Neural progenitor cell (in vitro differentiated cells): ENCODE measurements around the gene MMP17. TPM values are rescaled to one million over a fixed set of nuclear protein-coding genes. Genes with fewer than 3 reads are reported as not detected.
A peak's percentile ranks its signal among the peaks of the same experiment; 100 is the strongest.

Experiments
- DNase-seq: peaks from one replicate; pipeline ENCODE4 v3.0.0-alpha.2; 2016; ENCODE audit warnings: low spot score
- H2AFZ ChIP-seq: fragments of 200-600 bp; sonication (generic); replicated peaks from 2 replicates; pipeline ENCODE4 v1.6.1; 2016; ENCODE audit warnings: antibody characterized with exemption
- H3F3A ChIP-seq: fragments of 200-600 bp; sonication (generic); 2 replicates; pipeline ENCODE4 v1.6.1; 2016; ENCODE audit warnings: antibody characterized with exemption, low read depth
- H3K27ac ChIP-seq: fragments of 200-600 bp; sonication (generic); 2 replicates; pipeline ENCODE4 v1.5.1; 2016; ENCODE audit warnings: mild to moderate bottlenecking
- H3K27me3 ChIP-seq: fragments of 200-600 bp; sonication (generic); 2 replicates; pipeline ENCODE4 v1.6.1; 2016; ENCODE audit warnings: mild to moderate bottlenecking, moderate library complexity
- H3K36me3 ChIP-seq: fragments of 200-600 bp; sonication (generic); 2 replicates; pipeline ENCODE4 v1.5.1; 2016
- H3K4me1 ChIP-seq: fragments of 200-600 bp; sonication (generic); 2 replicates; pipeline ENCODE4 v1.6.1; 2016; ENCODE audit warnings: mixed run types
- H3K4me2 ChIP-seq: fragments of 200-600 bp; sonication (generic); 2 replicates; pipeline ENCODE4 v1.6.1; 2016
- H3K4me3 ChIP-seq: fragments of 200-600 bp; sonication (generic); 2 replicates; pipeline ENCODE4 v1.5.1; 2016
- H3K79me2 ChIP-seq: fragments of 200-600 bp; sonication (generic); 2 replicates; pipeline ENCODE4 v1.6.1; 2016; ENCODE audit warnings: low read depth
- H3K9ac ChIP-seq: fragments of 200-600 bp; sonication (generic); 2 replicates; pipeline ENCODE4 v1.6.1; 2016
- H3K9me3 ChIP-seq: fragments of 200-600 bp; sonication (generic); 2 replicates; pipeline ENCODE4 v1.5.1; 2016; ENCODE audit warnings: low read depth
- H4K20me1 ChIP-seq: fragments of 200-600 bp; sonication (generic); 2 replicates; pipeline ENCODE4 v1.6.1; 2016; ENCODE audit warnings: low read depth
- H3K27ac Mint-ChIP-seq: 3 replicates; pipeline ENCODE4 v1.8.0; 2021; ENCODE audit warnings: mixed read lengths
- H3K27me3 Mint-ChIP-seq: 2 replicates; pipeline ENCODE4 v1.8.0; 2022; ENCODE audit warnings: low read depth, mild to moderate bottlenecking, inconsistent platforms, moderate library complexity, mixed read lengths; ENCODE audit not compliant: insufficient read depth
- H3K36me3 Mint-ChIP-seq: 3 replicates; pipeline ENCODE4 v1.8.0; 2021; ENCODE audit warnings: mixed read lengths
- H3K4me1 Mint-ChIP-seq: 3 replicates; pipeline ENCODE4 v1.8.0; 2021; ENCODE audit warnings: mixed read lengths
- H3K4me3 Mint-ChIP-seq: 3 replicates; pipeline ENCODE4 v1.8.0; 2021; ENCODE audit warnings: mild to moderate bottlenecking, moderate library complexity, mixed read lengths
- H3K9me3 Mint-ChIP-seq: 3 replicates; pipeline ENCODE4 v1.8.0; 2020; ENCODE audit warnings: mixed read lengths
- EZH2 ChIP-seq: fragments of 200-600 bp; sonication (generic); IDR thresholded peaks from 2 replicates; pipeline ENCODE4 v1.6.1; 2017; ENCODE audit warnings: antibody characterized with exemption, mild to moderate bottlenecking, moderate library complexity
- EZH2phosphoT487 ChIP-seq: fragments of 200-600 bp; sonication (generic); IDR thresholded peaks from 2 replicates; pipeline ENCODE4 v1.6.1; 2017; ENCODE audit warnings: antibody characterized with exemption
- total RNA-seq: library from RNA; depleted of rRNA; stranded (reverse); fragments of >200 nt; gene quantifications from 2 replicates; pipeline ENCODE4 v1.2.3, GENCODE V29; 2015; ENCODE audit warnings: low replicate concordance
- TF ChIP-seq, protein P1 (sequence below): fragments of 200-600 bp; sonication (generic); IDR thresholded peaks from 2 replicates; pipeline ENCODE4 v1.5.1; 2017; ENCODE audit warnings: antibody characterized with exemption, mild to moderate bottlenecking

Gene MMP17
- total RNA-seq, 1 donor from 2014 or later, result 2.1 TPM

DNA sequence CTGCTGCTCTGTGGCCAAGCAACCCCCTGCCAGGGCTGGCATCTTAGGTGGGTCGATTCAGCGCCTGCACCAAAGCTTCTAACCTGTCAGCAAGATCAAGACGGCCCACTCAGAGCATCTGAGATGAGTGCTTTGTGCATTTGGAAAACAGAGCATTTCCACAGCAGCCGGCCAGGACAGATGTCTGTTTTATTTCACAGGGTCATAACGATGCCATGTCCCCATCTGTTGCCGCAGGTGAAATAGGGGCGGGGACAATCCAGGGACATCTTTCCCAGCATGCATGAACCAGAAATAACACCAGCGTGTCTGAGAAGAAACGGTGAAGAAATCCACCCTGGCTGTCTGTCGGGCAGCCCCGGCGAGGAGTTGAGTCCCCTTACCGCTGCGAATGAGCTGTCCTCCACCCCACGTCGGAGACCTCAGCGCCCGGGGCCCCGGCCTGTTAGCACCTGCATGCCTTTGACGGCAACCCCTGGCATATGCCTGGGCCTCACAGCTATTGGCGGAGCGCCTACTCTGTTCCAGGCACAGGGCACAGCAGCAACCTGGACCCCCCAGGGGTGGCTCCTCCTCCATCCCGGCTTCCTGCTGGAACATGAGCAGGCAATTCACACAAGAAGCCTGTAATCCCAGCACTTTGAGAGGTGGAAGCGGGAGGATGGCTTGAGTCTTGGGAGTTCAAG is 35.7 kb downstream of the MMP17 start:
- peaks cover 44% of the 10 kb centered on the region for H3K4me1 Mint-ChIP-seq
- Histone ChIP-seq H3K9me3 (no peaks in the 10 kb centered on the region), H3F3A (peaks cover 36% of the 10 kb centered on the region), H3K4me1 (peaks cover 26% of the 10 kb centered on the region), H3K27me3 (peaks cover 18% of the 10 kb centered on the region), H3K4me3 (no peak overlapping the region), H3K36me3 (no peaks in the 10 kb centered on the region), H3K79me2 (no peaks in the 10 kb centered on the region), H4K20me1 (no peaks in the 10 kb centered on the region), H3K4me2 (no peak overlapping the region), H3K9ac (no peak overlapping the region), H2AFZ (no peak overlapping the region), H3K27ac (no peak overlapping the region)
- H3K9me3 Mint-ChIP-seq, result no peaks in the 10 kb centered on the region
- peaks cover 19% of the 10 kb centered on the region for H3K27me3 Mint-ChIP-seq
- H3K4me3 Mint-ChIP-seq, result no peak overlapping the region
- H3K36me3 Mint-ChIP-seq, result no peaks in the 10 kb centered on the region
- DNase-seq, result no peak
- H3K27ac Mint-ChIP-seq, result peak overlapping the region; percentile 60
- TF ChIP-seq EZH2 (no peak), EZH2phosphoT487 (no peak)
- TF ChIP-seq, protein P1, sequence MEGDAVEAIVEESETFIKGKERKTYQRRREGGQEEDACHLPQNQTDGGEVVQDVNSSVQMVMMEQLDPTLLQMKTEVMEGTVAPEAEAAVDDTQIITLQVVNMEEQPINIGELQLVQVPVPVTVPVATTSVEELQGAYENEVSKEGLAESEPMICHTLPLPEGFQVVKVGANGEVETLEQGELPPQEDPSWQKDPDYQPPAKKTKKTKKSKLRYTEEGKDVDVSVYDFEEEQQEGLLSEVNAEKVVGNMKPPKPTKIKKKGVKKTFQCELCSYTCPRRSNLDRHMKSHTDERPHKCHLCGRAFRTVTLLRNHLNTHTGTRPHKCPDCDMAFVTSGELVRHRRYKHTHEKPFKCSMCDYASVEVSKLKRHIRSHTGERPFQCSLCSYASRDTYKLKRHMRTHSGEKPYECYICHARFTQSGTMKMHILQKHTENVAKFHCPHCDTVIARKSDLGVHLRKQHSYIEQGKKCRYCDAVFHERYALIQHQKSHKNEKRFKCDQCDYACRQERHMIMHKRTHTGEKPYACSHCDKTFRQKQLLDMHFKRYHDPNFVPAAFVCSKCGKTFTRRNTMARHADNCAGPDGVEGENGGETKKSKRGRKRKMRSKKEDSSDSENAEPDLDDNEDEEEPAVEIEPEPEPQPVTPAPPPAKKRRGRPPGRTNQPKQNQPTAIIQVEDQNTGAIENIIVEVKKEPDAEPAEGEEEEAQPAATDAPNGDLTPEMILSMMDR, result no peak

DNA sequence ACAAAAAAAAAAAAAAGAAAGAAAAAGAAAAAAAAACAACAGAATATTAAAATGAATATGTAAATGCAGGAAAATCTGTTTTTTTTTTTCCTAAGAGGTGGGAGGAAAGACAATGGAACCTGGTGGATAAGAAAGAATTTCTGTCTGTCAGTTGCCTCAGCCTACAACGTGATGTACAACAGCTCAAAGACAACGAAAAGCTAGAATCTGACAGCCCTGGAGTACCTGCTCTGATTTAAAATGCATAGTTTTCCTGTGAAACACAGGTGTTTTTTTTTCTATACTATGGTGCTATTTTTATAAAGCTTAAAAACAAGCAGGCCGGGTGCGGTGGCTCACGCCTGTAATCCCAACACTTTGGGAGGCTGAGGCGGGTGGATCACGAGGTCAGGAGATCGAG is 36.3 kb downstream of the MMP17 start:
- H3K4me3 Mint-ChIP-seq, result no peak overlapping the region
- no peak overlapping the region for H3K27ac ChIP-seq
- peaks cover 18% of the 10 kb centered on the region for H3K27me3 ChIP-seq
- no peak for DNase-seq
- peaks cover 19% of the 10 kb centered on the region for H3K27me3 Mint-ChIP-seq
- no peaks in the 10 kb centered on the region for H3K9me3 ChIP-seq
- H3K4me1 ChIP-seq, result peaks cover 26% of the 10 kb centered on the region
- H4K20me1 ChIP-seq, result no peaks in the 10 kb centered on the region
- H3K4me1 Mint-ChIP-seq, result peaks cover 44% of the 10 kb centered on the region
- no peaks in the 10 kb centered on the region for H3K36me3 Mint-ChIP-seq
- H2AFZ ChIP-seq, result no peak overlapping the region
- H3K9me3 Mint-ChIP-seq, result no peaks in the 10 kb centered on the region
- H3F3A ChIP-seq, result peaks cover 36% of the 10 kb centered on the region
- H3K36me3 ChIP-seq, result no peaks in the 10 kb centered on the region
- TF ChIP-seq, protein P1, result no peak
- no peak for TF ChIP-seq EZH2phosphoT487
- TF ChIP-seq EZH2, result no peak
- no peak overlapping the region for H3K4me3 ChIP-seq
- no peak overlapping the region for H3K9ac ChIP-seq
- no peak overlapping the region for H3K4me2 ChIP-seq
- no peaks in the 10 kb centered on the region for H3K79me2 ChIP-seq
- no peak overlapping the region for H3K27ac Mint-ChIP-seq

DNA sequence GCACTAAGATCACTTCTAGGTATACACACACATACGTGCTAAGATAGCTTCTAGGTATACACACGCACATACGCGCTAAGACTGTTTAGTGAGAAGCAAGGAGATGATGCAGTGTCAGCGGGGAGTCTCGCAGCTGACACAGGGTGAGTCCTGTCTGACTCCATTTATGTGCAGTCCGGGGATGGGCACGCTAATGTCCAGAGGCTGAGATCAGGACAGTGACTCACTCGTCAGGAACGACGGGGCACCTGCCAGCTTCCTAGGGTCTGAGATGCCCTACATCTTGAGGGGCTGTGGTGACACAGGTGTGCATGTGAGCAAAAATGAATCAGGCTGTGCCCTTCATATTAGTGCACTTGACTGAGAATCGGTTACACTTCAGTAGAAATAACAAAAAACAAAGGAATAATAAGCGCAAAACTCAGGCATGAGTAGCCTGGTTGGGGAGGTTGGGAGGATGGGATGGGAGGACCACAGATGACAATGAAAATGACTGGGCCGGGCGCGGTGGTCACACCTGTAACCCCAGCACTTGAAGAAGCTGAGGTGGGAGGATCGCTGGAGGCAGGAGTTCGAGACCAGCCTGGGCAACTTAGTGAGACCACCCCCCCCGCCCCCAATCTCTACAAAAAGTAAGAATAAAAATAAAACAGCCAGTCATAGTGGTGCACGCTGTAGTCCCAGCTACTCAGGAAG is 37.1 kb downstream of the MMP17 start:
- DNase-seq, result no peak
- no peaks in the 10 kb centered on the region for H4K20me1 ChIP-seq
- H3K79me2 ChIP-seq, result no peaks in the 10 kb centered on the region
- Mint-ChIP-seq H3K27ac (no peak overlapping the region), H3K27me3 (peaks cover 20% of the 10 kb centered on the region), H3K4me1 (peaks cover 40% of the 10 kb centered on the region), H3K9me3 (no peaks in the 10 kb centered on the region), H3K36me3 (no peaks in the 10 kb centered on the region), H3K4me3 (no peak overlapping the region)
- no peak overlapping the region for H3K27ac ChIP-seq
- TF ChIP-seq EZH2phosphoT487 (no peak), EZH2 (no peak)
- TF ChIP-seq, protein P1, result no peak
- H3K4me3 ChIP-seq, result no peak overlapping the region
- H3K27me3 ChIP-seq, result peaks cover 18% of the 10 kb centered on the region
- H3K4me2 ChIP-seq, result no peak overlapping the region
- H3F3A ChIP-seq, result peaks cover 29% of the 10 kb centered on the region
- no peak overlapping the region for H2AFZ ChIP-seq
- no peaks in the 10 kb centered on the region for H3K36me3 ChIP-seq
- H3K4me1 ChIP-seq, result peaks cover 25% of the 10 kb centered on the region
- H3K9me3 ChIP-seq, result no peaks in the 10 kb centered on the region
- no peak overlapping the region for H3K9ac ChIP-seq
